Neural progenitor cell (in vitro differentiated cells): ENCODE measurements around the gene PCBP1. TPM values are rescaled to one million over a fixed set of nuclear protein-coding genes. Genes with fewer than 3 reads are reported as not detected.

Source experiments
- DNase-seq: peaks from one replicate; pipeline ENCODE4 v3.0.0-alpha.2; 2016; ENCODE audit warnings: low spot score
- H2AFZ ChIP-seq: fragments of 200-600 bp; sonication (generic); replicated peaks from 2 replicates; pipeline ENCODE4 v1.6.1; 2016; ENCODE audit warnings: antibody characterized with exemption
- H3F3A ChIP-seq: fragments of 200-600 bp; sonication (generic); 2 replicates; pipeline ENCODE4 v1.6.1; 2016; ENCODE audit warnings: antibody characterized with exemption, low read depth
- H3K27ac ChIP-seq: fragments of 200-600 bp; sonication (generic); 2 replicates; pipeline ENCODE4 v1.5.1; 2016; ENCODE audit warnings: mild to moderate bottlenecking
- H3K27me3 ChIP-seq: fragments of 200-600 bp; sonication (generic); 2 replicates; pipeline ENCODE4 v1.6.1; 2016; ENCODE audit warnings: mild to moderate bottlenecking, moderate library complexity
- H3K36me3 ChIP-seq: fragments of 200-600 bp; sonication (generic); 2 replicates; pipeline ENCODE4 v1.5.1; 2016
- H3K4me1 ChIP-seq: fragments of 200-600 bp; sonication (generic); 2 replicates; pipeline ENCODE4 v1.6.1; 2016; ENCODE audit warnings: mixed run types
- H3K4me2 ChIP-seq: fragments of 200-600 bp; sonication (generic); 2 replicates; pipeline ENCODE4 v1.6.1; 2016
- H3K4me3 ChIP-seq: fragments of 200-600 bp; sonication (generic); 2 replicates; pipeline ENCODE4 v1.5.1; 2016
- H3K79me2 ChIP-seq: fragments of 200-600 bp; sonication (generic); 2 replicates; pipeline ENCODE4 v1.6.1; 2016; ENCODE audit warnings: low read depth
- H3K9ac ChIP-seq: fragments of 200-600 bp; sonication (generic); 2 replicates; pipeline ENCODE4 v1.6.1; 2016
- H3K9me3 ChIP-seq: fragments of 200-600 bp; sonication (generic); 2 replicates; pipeline ENCODE4 v1.5.1; 2016; ENCODE audit warnings: low read depth
- H4K20me1 ChIP-seq: fragments of 200-600 bp; sonication (generic); 2 replicates; pipeline ENCODE4 v1.6.1; 2016; ENCODE audit warnings: low read depth
- H3K27ac Mint-ChIP-seq: 3 replicates; pipeline ENCODE4 v1.8.0; 2021; ENCODE audit warnings: mixed read lengths
- H3K27me3 Mint-ChIP-seq: 2 replicates; pipeline ENCODE4 v1.8.0; 2022; ENCODE audit warnings: low read depth, mild to moderate bottlenecking, inconsistent platforms, moderate library complexity, mixed read lengths; ENCODE audit not compliant: insufficient read depth
- H3K36me3 Mint-ChIP-seq: 3 replicates; pipeline ENCODE4 v1.8.0; 2021; ENCODE audit warnings: mixed read lengths
- H3K4me1 Mint-ChIP-seq: 3 replicates; pipeline ENCODE4 v1.8.0; 2021; ENCODE audit warnings: mixed read lengths
- H3K4me3 Mint-ChIP-seq: 3 replicates; pipeline ENCODE4 v1.8.0; 2021; ENCODE audit warnings: mild to moderate bottlenecking, moderate library complexity, mixed read lengths
- H3K9me3 Mint-ChIP-seq: 3 replicates; pipeline ENCODE4 v1.8.0; 2020; ENCODE audit warnings: mixed read lengths
- EZH2 ChIP-seq: fragments of 200-600 bp; sonication (generic); IDR thresholded peaks from 2 replicates; pipeline ENCODE4 v1.6.1; 2017; ENCODE audit warnings: antibody characterized with exemption, mild to moderate bottlenecking, moderate library complexity
- EZH2phosphoT487 ChIP-seq: fragments of 200-600 bp; sonication (generic); IDR thresholded peaks from 2 replicates; pipeline ENCODE4 v1.6.1; 2017; ENCODE audit warnings: antibody characterized with exemption
- total RNA-seq: library from RNA; depleted of rRNA; stranded (reverse); fragments of >200 nt; gene quantifications from 2 replicates; pipeline ENCODE4 v1.2.3, GENCODE V29; 2015; ENCODE audit warnings: low replicate concordance
- TF ChIP-seq, protein P1 (sequence below): fragments of 200-600 bp; sonication (generic); IDR thresholded peaks from 2 replicates; pipeline ENCODE4 v1.5.1; 2017; ENCODE audit warnings: antibody characterized with exemption, mild to moderate bottlenecking

PCBP1 gene
- 62.0 and 82.0 TPM in 2 replicates for total RNA-seq

- peak; percentile 95 for DNase-seq
Measured at GRCh38 chr2:70086838-70087701, at the start of gene PCBP1. Gene PCBP1, plus strand, starts transcription at chr2:70087477. Its CDS starts 267 bp downstream, at chr2:70087744.

DNA sequence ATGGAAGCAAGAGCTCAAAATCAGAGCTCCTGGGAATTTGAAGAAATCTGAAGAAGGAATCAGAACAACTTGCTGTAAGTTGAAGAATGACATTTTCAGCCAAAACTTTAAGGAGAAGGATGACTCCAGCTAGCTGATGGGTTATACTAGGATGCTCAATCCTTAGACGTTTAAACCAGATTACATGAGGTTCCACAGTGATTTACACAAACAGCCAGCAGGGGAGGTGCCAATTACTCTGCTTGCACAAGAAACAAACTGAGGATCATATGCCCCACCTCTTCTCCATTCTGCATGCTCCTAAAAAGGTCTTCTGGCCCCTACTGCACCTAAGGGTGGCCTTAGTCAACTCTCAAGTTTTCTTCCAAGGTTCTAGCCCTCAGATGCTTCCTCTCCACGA is 47.9 kb upstream of the PCBP1 start:
- H3K36me3 Mint-ChIP-seq, result peaks cover 8% of the 10 kb centered on the region
- H3K4me1 Mint-ChIP-seq, result no peaks in the 10 kb centered on the region

More at GRCh38 chr2:70086838-70087701, at the start of gene PCBP1:
- H3K4me2 ChIP-seq, result peak within 1 kb of the TSS; percentile 97
- Mint-ChIP-seq H3K27ac (peak within 1 kb of the TSS; percentile 100), H3K9me3 (no peaks in the 10 kb centered on the region), H3K4me3 (peak within 1 kb of the TSS; percentile 99), H3K27me3 (peaks cover 10% of the 10 kb centered on the region), H3K36me3 (peaks cover 25% of the 10 kb centered on the region), H3K4me1 (peaks cover 46% of the 10 kb centered on the region)
- peak within 1 kb of the TSS; percentile 100 for H2AFZ ChIP-seq
- H3K79me2 ChIP-seq, result peaks cover 48% of the 10 kb centered on the region
- H3F3A ChIP-seq, result peaks cover 73% of the 10 kb centered on the region
- peaks cover 30% of the 10 kb centered on the region for H3K4me1 ChIP-seq
- TF ChIP-seq EZH2phosphoT487 (no peak), EZH2 (no peak)
- TF ChIP-seq, protein P1, sequence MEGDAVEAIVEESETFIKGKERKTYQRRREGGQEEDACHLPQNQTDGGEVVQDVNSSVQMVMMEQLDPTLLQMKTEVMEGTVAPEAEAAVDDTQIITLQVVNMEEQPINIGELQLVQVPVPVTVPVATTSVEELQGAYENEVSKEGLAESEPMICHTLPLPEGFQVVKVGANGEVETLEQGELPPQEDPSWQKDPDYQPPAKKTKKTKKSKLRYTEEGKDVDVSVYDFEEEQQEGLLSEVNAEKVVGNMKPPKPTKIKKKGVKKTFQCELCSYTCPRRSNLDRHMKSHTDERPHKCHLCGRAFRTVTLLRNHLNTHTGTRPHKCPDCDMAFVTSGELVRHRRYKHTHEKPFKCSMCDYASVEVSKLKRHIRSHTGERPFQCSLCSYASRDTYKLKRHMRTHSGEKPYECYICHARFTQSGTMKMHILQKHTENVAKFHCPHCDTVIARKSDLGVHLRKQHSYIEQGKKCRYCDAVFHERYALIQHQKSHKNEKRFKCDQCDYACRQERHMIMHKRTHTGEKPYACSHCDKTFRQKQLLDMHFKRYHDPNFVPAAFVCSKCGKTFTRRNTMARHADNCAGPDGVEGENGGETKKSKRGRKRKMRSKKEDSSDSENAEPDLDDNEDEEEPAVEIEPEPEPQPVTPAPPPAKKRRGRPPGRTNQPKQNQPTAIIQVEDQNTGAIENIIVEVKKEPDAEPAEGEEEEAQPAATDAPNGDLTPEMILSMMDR, result no peak
- H3K9ac ChIP-seq, result peak within 1 kb of the TSS; percentile 100
- H3K27ac ChIP-seq, result peak within 1 kb of the TSS; percentile 100
- H3K36me3 ChIP-seq, result no peaks in the 10 kb centered on the region
- peaks cover 26% of the 10 kb centered on the region for H4K20me1 ChIP-seq
- H3K4me3 ChIP-seq, result peak within 1 kb of the TSS; percentile 97
- H3K27me3 ChIP-seq, result no peaks in the 10 kb centered on the region
- no peaks in the 10 kb centered on the region for H3K9me3 ChIP-seq

DNA sequence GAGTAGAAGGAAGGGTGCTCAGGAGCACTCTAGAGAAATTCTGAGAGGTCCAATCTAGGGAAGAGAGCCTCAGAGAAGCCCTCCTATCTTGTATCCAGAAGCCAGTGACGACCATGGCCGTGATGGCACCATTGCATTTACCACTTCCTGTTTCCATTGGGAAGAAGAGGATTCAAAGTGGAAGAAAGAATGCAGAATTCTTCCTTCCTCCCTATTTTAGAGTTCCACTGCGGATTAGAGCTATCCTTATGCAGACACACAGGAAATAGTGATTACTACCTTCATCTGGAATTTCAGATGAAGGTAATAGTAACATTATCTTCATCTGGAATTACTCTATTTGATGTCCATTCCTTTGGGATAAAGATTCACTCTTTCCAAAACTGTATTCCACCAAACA is 45.6 kb upstream of the PCBP1 start:
- Histone ChIP-seq H4K20me1 (no peaks in the 10 kb centered on the region), H2AFZ (no peak overlapping the region), H3K9ac (no peak overlapping the region), H3K4me1 (no peaks in the 10 kb centered on the region), H3K9me3 (no peaks in the 10 kb centered on the region), H3F3A (no peaks in the 10 kb centered on the region), H3K27me3 (no peaks in the 10 kb centered on the region), H3K4me2 (no peak overlapping the region), H3K79me2 (no peaks in the 10 kb centered on the region), H3K4me3 (no peak overlapping the region), H3K36me3 (no peaks in the 10 kb centered on the region), H3K27ac (no peak overlapping the region)
- Mint-ChIP-seq H3K9me3 (no peaks in the 10 kb centered on the region), H3K27me3 (peaks cover 4% of the 10 kb centered on the region), H3K4me1 (no peaks in the 10 kb centered on the region), H3K4me3 (no peak overlapping the region), H3K27ac (no peak overlapping the region), H3K36me3 (peaks cover 7% of the 10 kb centered on the region)
- TF ChIP-seq, protein P1, result no peak
- TF ChIP-seq EZH2 (no peak), EZH2phosphoT487 (no peak)
- DNase-seq, result no peak

More for the DNA sequence above, 47.9 kb upstream of the PCBP1 start:
- no peak overlapping the region for H3K4me2 ChIP-seq
- no peak for TF ChIP-seq EZH2
- TF ChIP-seq, protein P1, result no peak
- no peak for TF ChIP-seq EZH2phosphoT487
- H3F3A ChIP-seq, result no peaks in the 10 kb centered on the region
- H3K79me2 ChIP-seq, result no peaks in the 10 kb centered on the region
- no peak for DNase-seq
- H3K27ac ChIP-seq, result no peak overlapping the region
- H3K27me3 ChIP-seq, result no peaks in the 10 kb centered on the region
- Mint-ChIP-seq H3K9me3 (no peaks in the 10 kb centered on the region), H3K27ac (no peak overlapping the region), H3K4me3 (no peak overlapping the region), H3K27me3 (peaks cover 4% of the 10 kb centered on the region)
- H3K4me1 ChIP-seq, result no peaks in the 10 kb centered on the region
- H3K36me3 ChIP-seq, result no peaks in the 10 kb centered on the region
- H4K20me1 ChIP-seq, result no peaks in the 10 kb centered on the region
- H2AFZ ChIP-seq, result no peak overlapping the region
- no peak overlapping the region for H3K4me3 ChIP-seq
- H3K9me3 ChIP-seq, result no peaks in the 10 kb centered on the region
- no peak overlapping the region for H3K9ac ChIP-seq
